ENCODE results near the gene ASGR1. TPM values are rescaled to one million over a fixed set of nuclear protein-coding genes. Genes with fewer than 3 reads are reported as not detected.

Gene ASGR1
- total RNA-seq, 4 donors from 2014 or later: 0.77 to 3.2 (median 1.8) TPM; not detected in 1

- no peaks in the 10 kb centered on the region for H3K4me1 ChIP-seq
- TF ChIP-seq CTCF (IDR thresholded peaks at IDR 0.05) (no peak), POLR2A (IDR thresholded peaks at IDR 0.05) (no peak)
- H3K4me3 ChIP-seq: no peak overlapping the region
- H3K36me3 ChIP-seq: no peaks in the 10 kb centered on the region
- intact Hi-C loops (cut with DNase I; ENCODE audit: low total_unique reads): no loop called here
- H3K27ac ChIP-seq: no peak overlapping the region
- H3K27me3 ChIP-seq: no peaks in the 10 kb centered on the region
- no peaks in the 10 kb centered on the region for H3K9me3 ChIP-seq
- DNase-seq: no peak
Measured at GRCh38 chr17:7146115-7146514, 33.1 kb downstream of the ASGR1 start.

DNA sequence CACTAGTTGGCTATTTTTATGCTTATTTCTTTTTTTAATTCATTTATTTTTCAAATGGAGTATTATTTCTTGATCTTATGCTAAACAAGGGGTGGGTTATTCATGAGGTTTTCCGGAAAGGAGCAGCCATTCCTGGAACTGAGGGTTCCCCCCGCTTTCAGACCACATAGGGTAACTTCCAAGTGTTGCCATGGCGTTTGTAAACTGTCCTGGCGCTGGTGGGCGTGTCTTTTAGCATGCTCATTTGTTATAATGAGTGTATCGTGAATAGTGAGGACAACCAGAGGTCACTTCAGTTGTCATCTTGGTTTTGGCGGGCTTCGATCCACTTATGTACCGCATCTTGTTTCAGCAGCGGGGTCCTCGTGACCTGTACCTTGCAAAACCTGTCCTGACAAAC, 35.0 kb downstream of the ASGR1 start:
- intact Hi-C loops (cut with DNase I; ENCODE audit: low total_unique reads): loop anchor here (5.0 kb wide), 1 partner anchor 92 kb away; no protein-coding TSS in a partner anchor
- Histone ChIP-seq H3K27ac (no peak overlapping the region), H3K36me3 (no peaks in the 10 kb centered on the region), H3K27me3 (no peaks in the 10 kb centered on the region), H3K4me3 (no peak overlapping the region), H3K9me3 (no peaks in the 10 kb centered on the region), H3K4me1 (no peaks in the 10 kb centered on the region)
- TF ChIP-seq POLR2A (IDR thresholded peaks at IDR 0.05): no peak
- no peak for TF ChIP-seq CTCF (IDR thresholded peaks at IDR 0.05)
- DNase-seq: no peak

DNA sequence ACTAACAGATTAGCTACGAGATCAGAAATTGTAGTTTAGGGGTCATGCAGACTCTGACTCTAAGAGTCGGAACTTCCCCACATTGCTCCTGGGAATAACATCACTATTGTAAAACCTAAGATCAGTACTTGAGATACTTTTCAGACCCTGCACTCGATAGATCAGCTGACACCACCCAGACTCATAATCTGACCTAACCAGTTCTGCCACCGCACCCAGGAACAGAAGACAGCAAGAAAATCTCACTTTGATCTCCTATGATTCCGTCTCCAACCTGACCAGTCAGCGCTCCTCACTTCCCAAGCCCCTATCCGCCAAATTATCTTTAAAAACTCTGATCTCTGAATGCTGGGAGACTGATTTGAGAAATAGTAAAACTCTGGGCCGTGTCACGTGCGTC, 37.3 kb downstream of the ASGR1 start:
- no peaks in the 10 kb centered on the region for H3K9me3 ChIP-seq
- intact Hi-C loops (cut with DNase I; ENCODE audit: low total_unique reads): loop anchor here (5.0 kb wide), 1 partner anchor 90 kb away; no protein-coding TSS in a partner anchor
- TF ChIP-seq POLR2A (IDR thresholded peaks at IDR 0.05) (no peak), CTCF (IDR thresholded peaks at IDR 0.05) (no peak)
- no peaks in the 10 kb centered on the region for H3K4me1 ChIP-seq
- no peak overlapping the region for H3K27ac ChIP-seq
- no peak overlapping the region for H3K4me3 ChIP-seq
- no peaks in the 10 kb centered on the region for H3K36me3 ChIP-seq
- no peaks in the 10 kb centered on the region for H3K27me3 ChIP-seq
- no peak for DNase-seq

DNA sequence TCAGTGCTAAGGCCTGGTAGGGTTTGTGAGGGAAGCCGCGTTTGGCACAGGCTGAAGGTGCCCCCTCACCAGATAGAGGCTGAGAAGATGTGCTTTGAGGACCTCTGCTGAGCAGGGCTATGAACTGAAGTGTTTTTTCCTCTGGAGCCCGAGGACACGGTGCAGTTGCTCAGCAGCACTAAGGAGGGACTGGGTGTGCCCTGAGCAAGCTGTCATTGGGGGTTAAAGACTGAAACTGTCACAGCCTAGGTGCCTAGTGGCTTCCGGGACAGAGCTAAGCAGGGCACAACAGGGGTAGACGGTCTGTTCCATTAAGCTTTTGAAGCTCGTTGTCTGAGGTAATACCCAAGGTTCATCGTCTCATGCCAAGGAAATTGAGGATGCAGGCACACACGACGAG, 39.8 kb downstream of the ASGR1 start:
- no peaks in the 10 kb centered on the region for H3K4me1 ChIP-seq
- H3K36me3 ChIP-seq: no peaks in the 10 kb centered on the region
- H3K9me3 ChIP-seq: no peaks in the 10 kb centered on the region
- DNase-seq: no peak
- intact Hi-C loops (cut with DNase I; ENCODE audit: low total_unique reads): no loop called here
- H3K4me3 ChIP-seq: no peak overlapping the region
- H3K27me3 ChIP-seq: no peaks in the 10 kb centered on the region
- H3K27ac ChIP-seq: no peak overlapping the region
- TF ChIP-seq CTCF (IDR thresholded peaks at IDR 0.05) (no peak), POLR2A (IDR thresholded peaks at IDR 0.05) (no peak)

DNA sequence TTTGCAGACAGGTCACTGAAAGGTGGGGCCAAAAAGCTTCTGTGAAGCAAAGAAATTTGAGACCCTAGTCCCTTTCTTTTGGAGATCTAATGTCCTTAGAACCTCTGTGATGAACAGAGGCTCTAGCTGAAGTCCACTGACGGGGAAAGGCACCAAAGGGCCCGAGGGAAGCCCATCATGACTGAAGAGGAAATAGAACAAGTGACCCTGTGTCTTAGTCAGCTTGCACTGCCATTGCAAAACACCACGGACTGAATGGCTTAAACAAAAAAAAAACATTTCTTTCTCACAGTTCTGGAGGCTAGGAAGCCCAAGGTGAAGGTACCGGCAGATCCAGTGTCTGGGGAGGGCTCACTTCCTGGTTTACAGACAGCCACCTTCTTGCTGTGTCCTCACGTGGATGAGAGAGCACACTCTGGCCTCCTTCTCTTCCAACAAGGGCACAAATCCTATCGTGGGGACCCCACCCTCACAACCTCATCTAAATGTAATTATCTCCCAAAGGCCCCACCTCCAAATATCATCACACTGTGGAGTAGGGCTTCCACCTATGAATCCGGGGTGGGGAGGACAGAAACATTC, 40.3 kb downstream of the ASGR1 start:
- TF ChIP-seq POLR2A (IDR thresholded peaks at IDR 0.05): no peak
- no peak for TF ChIP-seq CTCF (IDR thresholded peaks at IDR 0.05)
- no peak overlapping the region for H3K27ac ChIP-seq
- H3K9me3 ChIP-seq: no peaks in the 10 kb centered on the region
- no peaks in the 10 kb centered on the region for H3K4me1 ChIP-seq
- no peaks in the 10 kb centered on the region for H3K27me3 ChIP-seq
- intact Hi-C loops (cut with DNase I; ENCODE audit: low total_unique reads): no loop called here
- no peak overlapping the region for H3K4me3 ChIP-seq
- DNase-seq: no peak
- no peaks in the 10 kb centered on the region for H3K36me3 ChIP-seq

All from uterus (tissue), 4 donors.